ENCODE data around the gene RMI2. TPM values are rescaled to one million over a fixed set of nuclear protein-coding genes. Genes with fewer than 3 reads are reported as not detected.

RMI2 gene
- total and polyA plus RNA-seq, 11 donors = 0.23 to 6.6 (median 0.76) TPM; not detected in 2

GRCh38 chr16:11394593-11394960 lies 49.3 kb downstream of the RMI2 start:
- Histone ChIP-seq H3K27ac (no peak overlapping the region), H3K9me3 (no peaks in the 10 kb centered on the region), H3K4me3 (no peak overlapping the region), H3K36me3 (no peaks in the 10 kb centered on the region), H3K27me3 (peaks cover 0 to 3% (median 0%) of the 10 kb centered on the region in 9 donors), H3K4me1 (peaks cover 0 to 7% (median 2%) of the 10 kb centered on the region in 12 donors)
- WGBS, 4 donors = 74 to 84% (median 82%) methylated on average over 3 of the region's 3 CpGs
- TF ChIP-seq CTCF (IDR thresholded peaks at IDR 0.05) (no peak), POLR2A (IDR thresholded peaks at IDR 0.05) (no peak)
- DNase-seq (peak in 2 of 5 donors; percentile 11 to 20), ATAC-seq (no peak)
- intact Hi-C loops (cut with DNase I) = loop anchor here in 5 of 10 donors (10.0 kb wide), 2 partner anchors 420 to 670 kb away; no protein-coding TSS in a partner anchor

GRCh38 chr16:11395008-11395948 lies 50.0 kb downstream of the RMI2 start:
- H3K4me3 ChIP-seq = no peak overlapping the region
- H3K27me3 ChIP-seq = peaks cover 0 to 3% (median 0%) of the 10 kb centered on the region in 9 donors
- 69 to 79% (median 72%) methylated on average over 21 to 22 of the region's 22 CpGs for WGBS, 4 donors
- TF ChIP-seq CTCF (IDR thresholded peaks at IDR 0.05) (no peak), POLR2A (IDR thresholded peaks at IDR 0.05) (no peak)
- H3K27ac ChIP-seq = no peak overlapping the region
- ATAC-seq (no peak), DNase-seq (peak in 2 of 5 donors; percentile 9 to 36)
- H3K9me3 ChIP-seq = no peaks in the 10 kb centered on the region
- intact Hi-C loops (cut with DNase I) = loop anchor here in 7 of 10 donors (5.0 to 10.0 kb wide), 6 partner anchors 137 to 672 kb away; no protein-coding TSS in a partner anchor
- peaks cover 0 to 7% (median 2%) of the 10 kb centered on the region in 12 donors for H3K4me1 ChIP-seq
- H3K36me3 ChIP-seq = no peaks in the 10 kb centered on the region

GRCh38 chr16:11395949-11396240 lies 50.6 kb downstream of the RMI2 start:
- Histone ChIP-seq H3K36me3 (no peaks in the 10 kb centered on the region), H3K27ac (no peak overlapping the region), H3K9me3 (no peaks in the 10 kb centered on the region), H3K4me1 (peaks cover 0 to 7% (median 2%) of the 10 kb centered on the region in 12 donors), H3K27me3 (peaks cover 0 to 3% (median 0%) of the 10 kb centered on the region in 9 donors), H3K4me3 (no peak overlapping the region)
- intact Hi-C loops (cut with DNase I) = loop anchor here in 8 of 10 donors (2.0 to 10.0 kb wide), 8 partner anchors 136 to 673 kb away; no protein-coding TSS in a partner anchor
- ATAC-seq (no peak), DNase-seq (peak in 1 of 5 donors; percentile 16)
- TF ChIP-seq POLR2A (IDR thresholded peaks at IDR 0.05) = no peak
- no peak for TF ChIP-seq CTCF (IDR thresholded peaks at IDR 0.05)
- 6 to 24% (median 20%) methylated on average over 3 of the region's 3 CpGs for WGBS, 4 donors
